Measurements from ENCODE around the gene LRRC34.

Gene LRRC34

DNA sequence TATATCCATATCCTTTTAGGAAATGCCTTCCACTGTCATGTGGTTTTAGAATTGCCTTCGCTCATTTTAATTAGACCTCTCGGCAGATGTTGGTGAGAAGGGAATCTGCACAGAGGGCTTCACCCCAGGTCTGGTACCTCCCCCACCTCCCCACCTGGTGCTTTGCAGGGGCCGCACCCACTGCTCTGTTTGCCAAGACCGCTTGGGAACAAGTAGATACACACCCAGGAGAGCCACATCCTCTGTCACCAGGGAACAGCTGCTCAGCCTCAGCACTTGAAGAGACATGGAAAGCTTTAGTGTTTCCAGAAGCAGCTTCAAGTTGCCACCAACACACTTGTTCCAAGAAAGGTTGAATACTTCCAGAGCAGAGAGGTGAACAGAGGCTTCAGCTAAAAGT lies 35.2 kb upstream of the LRRC34 start:
- POLR2A ChIA-PET: no interaction called here

DNA sequence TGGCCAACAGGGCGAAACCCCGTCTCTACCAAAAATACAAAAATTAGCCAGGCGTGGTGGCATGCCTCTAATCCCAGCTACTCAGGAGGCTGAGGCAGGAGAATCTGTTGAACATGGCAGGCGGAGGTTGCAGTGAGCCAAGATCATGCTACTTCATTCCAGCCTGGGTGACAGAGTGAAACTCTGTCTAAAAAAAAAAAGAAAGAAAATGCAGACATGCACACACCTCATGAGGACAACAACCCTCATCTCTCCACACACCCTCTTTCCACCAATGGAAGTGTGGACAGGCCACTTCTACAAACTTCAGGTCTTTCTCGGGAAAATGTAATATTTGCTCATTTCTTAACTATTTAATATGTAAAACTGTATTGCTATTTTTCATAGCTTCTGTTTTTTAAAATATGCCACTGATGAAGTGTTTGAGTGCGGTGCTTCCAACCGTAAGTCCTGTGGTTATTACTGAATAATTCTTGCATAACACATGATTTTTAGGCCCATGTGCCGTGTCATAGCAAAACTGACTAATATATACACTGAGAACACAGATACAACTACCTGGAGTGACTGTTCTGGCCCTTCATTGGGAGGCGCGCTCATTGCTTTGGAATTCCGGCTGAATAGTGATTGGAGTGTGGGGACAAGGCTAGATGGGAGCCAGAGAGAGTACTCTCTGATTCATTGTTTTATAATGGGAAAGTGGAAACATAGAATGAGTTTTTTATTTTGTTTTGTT lies 33.9 kb upstream of the LRRC34 start:
- ChIA-PET POLR2A (no interaction called here), CTCF (interaction anchor here (0.5 kb wide), 1 partner anchor 17 kb away, joined by 3 read pairs; no protein-coding TSS in a partner anchor)
- TF ChIP-seq, protein P1, sequence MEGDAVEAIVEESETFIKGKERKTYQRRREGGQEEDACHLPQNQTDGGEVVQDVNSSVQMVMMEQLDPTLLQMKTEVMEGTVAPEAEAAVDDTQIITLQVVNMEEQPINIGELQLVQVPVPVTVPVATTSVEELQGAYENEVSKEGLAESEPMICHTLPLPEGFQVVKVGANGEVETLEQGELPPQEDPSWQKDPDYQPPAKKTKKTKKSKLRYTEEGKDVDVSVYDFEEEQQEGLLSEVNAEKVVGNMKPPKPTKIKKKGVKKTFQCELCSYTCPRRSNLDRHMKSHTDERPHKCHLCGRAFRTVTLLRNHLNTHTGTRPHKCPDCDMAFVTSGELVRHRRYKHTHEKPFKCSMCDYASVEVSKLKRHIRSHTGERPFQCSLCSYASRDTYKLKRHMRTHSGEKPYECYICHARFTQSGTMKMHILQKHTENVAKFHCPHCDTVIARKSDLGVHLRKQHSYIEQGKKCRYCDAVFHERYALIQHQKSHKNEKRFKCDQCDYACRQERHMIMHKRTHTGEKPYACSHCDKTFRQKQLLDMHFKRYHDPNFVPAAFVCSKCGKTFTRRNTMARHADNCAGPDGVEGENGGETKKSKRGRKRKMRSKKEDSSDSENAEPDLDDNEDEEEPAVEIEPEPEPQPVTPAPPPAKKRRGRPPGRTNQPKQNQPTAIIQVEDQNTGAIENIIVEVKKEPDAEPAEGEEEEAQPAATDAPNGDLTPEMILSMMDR (IDR thresholded peaks at IDR 0.05; ENCODE audit: insufficient read depth, low read length, missing control alignments): no peak
- no peak for DNase-seq (ENCODE audit: low read depth, low spot score)
- no peak overlapping the region for H3K4me3 ChIP-seq (ENCODE audit: low read depth, low read length)

More for the DNA sequence above, 35.2 kb upstream of the LRRC34 start:
- H3K4me3 ChIP-seq (ENCODE audit: low read depth, low read length): no peak overlapping the region
- TF ChIP-seq, protein P1 (IDR thresholded peaks at IDR 0.05; ENCODE audit: insufficient read depth, low read length, missing control alignments): no peak
- no peak for DNase-seq (ENCODE audit: low read depth, low spot score)
- CTCF ChIA-PET: no interaction called here

DNA sequence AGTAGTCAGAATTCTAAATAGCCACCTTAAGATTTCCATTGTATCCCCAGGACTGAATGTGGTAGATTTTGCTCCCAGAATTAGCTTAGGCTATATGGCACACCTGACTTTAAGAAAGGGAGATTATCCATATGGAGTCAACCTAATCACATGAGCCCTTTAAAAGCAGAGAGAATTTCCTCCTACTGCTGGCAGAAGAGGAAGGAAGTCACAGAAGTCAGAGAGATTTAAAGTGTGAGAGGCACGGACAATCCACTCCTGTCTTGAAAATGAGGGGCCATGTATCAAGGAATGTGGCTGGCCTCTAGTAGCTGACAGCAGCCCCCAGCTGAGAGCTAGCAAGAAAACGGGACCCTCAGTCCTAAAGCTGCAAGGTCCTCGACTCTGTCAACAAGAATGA lies 30.3 kb upstream of the LRRC34 start:
- CTCF ChIA-PET: interaction anchor here (1.1 kb wide), 1 partner anchor 69 kb away, joined by 3 read pairs; no protein-coding TSS in a partner anchor
- DNase-seq (ENCODE audit: low read depth, low spot score): no peak
- H3K4me3 ChIP-seq (ENCODE audit: low read depth, low read length): no peak overlapping the region
- TF ChIP-seq, protein P1 (IDR thresholded peaks at IDR 0.05; ENCODE audit: insufficient read depth, low read length, missing control alignments): no peak
- POLR2A ChIA-PET: no interaction called here

DNA sequence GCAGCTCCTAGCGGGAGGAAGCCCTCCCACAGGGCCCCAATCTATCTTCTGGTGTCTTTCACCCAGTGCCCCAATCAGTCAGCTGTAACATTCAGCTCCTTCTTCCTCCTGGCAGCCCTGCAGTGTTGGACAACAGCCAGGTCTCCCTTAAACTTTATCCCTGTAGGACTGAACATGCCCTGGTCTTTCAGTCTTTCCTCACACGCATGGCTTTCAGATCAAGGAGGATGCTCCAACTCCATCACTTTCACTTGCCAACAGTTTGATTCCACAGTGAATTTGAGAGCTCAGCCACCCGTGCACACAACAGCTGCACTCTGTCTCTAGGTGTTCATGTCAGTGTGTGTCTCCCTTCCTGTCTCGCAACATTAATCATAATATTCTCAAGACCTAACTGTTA lies 28.5 kb upstream of the LRRC34 start:
- ChIA-PET POLR2A (no interaction called here), CTCF (interaction anchor here (1.5 kb wide), 1 partner anchor 23 kb away, joined by 4 read pairs; no protein-coding TSS in a partner anchor)
- TF ChIP-seq, protein P1 (IDR thresholded peaks at IDR 0.05; ENCODE audit: insufficient read depth, low read length, missing control alignments): no peak
- H3K4me3 ChIP-seq (ENCODE audit: low read depth, low read length): no peak overlapping the region
- DNase-seq (ENCODE audit: low read depth, low spot score): no peak

DNA sequence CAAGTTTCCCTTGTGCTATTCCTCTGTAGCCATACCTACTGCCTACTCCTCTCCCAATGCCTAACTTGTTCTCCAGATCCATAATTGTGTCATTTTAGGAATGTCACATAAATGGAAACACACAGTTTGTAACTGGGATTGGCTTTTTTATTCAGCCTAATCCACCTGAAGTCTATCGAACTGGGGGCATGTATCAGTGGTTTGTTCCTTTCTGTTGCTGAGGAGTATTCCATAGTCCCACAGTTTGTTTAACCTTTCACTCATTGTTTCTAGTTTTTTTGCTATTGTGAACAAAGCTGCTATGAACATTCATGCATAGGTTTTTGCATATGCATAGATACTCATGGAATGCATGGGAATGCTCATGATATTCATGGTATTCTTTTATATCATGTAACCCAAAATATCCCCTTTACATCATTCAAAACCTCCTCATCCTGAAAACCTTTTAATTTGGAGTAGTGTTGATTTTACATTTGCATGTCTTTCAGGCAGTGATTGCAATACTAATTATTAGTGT lies 25.9 kb upstream of the LRRC34 start:
- DNase-seq (ENCODE audit: low read depth, low spot score): no peak
- ChIA-PET POLR2A (no interaction called here), CTCF (no interaction called here)
- no peak overlapping the region for H3K4me3 ChIP-seq (ENCODE audit: low read depth, low read length)
- TF ChIP-seq, protein P1 (IDR thresholded peaks at IDR 0.05; ENCODE audit: insufficient read depth, low read length, missing control alignments): no peak

DNA sequence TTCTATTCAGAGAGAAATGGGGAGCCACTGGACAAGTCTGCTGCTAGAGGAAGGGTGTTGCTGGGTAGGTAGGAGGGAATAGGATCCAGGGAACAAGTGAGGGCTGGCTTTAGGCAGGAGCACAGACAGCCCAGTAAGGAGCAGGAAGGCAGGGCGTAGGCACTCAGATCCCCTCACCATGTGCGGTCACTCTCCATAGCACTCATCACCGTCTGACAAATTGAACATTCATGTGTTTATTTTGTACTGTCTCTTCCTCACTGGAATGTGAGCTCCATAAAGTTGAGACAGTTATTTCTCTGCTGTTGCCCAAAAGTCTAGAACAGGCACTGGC lies 24.2 kb upstream of the LRRC34 start:
- TF ChIP-seq, protein P1 (IDR thresholded peaks at IDR 0.05; ENCODE audit: insufficient read depth, low read length, missing control alignments): no peak
- no peak for DNase-seq (ENCODE audit: low read depth, low spot score)
- POLR2A ChIA-PET: no interaction called here
- CTCF ChIA-PET: no interaction called here
- no peak overlapping the region for H3K4me3 ChIP-seq (ENCODE audit: low read depth, low read length)

Measured in AG04449 (cell line).